ENCODE results near the gene HHAT.
A peak's percentile ranks its signal among the peaks of the same experiment; 100 is the strongest.

Gene HHAT

GRCh38 chr1:210691039-210691610, 362.4 kb downstream of the HHAT start:
- DNase-seq: no peak

- DNase-seq: peak; percentile 11 to 44 (median 30)
Measured at GRCh38 chr1:210692796-210693195, 364.1 kb downstream of the HHAT start.

- no peak for DNase-seq
Measured at GRCh38 chr1:210695026-210695425, 366.3 kb downstream of the HHAT start.

- no peak for DNase-seq
Measured at GRCh38 chr1:210696709-210697108, 368.0 kb downstream of the HHAT start.

GRCh38 chr1:210697185-210697584, 368.5 kb downstream of the HHAT start:
- no peak for DNase-seq

GRCh38 chr1:210698661-210699060, 370.0 kb downstream of the HHAT start:
- DNase-seq: no peak

GRCh38 chr1:210700083-210700482, 371.4 kb downstream of the HHAT start:
- DNase-seq: no peak

GRCh38 chr1:210700511-210700910, 371.8 kb downstream of the HHAT start:
- DNase-seq: no peak

- DNase-seq: no peak
Measured at GRCh38 chr1:210702506-210702905, 373.8 kb downstream of the HHAT start.

GRCh38 chr1:210703593-210703992, 374.9 kb downstream of the HHAT start:
- DNase-seq: no peak

GRCh38 chr1:210705086-210705485, 376.4 kb downstream of the HHAT start:
- no peak for DNase-seq

GRCh38 chr1:210706246-210706645, 377.5 kb downstream of the HHAT start:
- no peak for DNase-seq

GRCh38 chr1:210707300-210708240, 378.9 kb downstream of the HHAT start:
- DNase-seq: no peak

GRCh38 chr1:210709701-210710100, 381.0 kb downstream of the HHAT start:
- DNase-seq: peak in 3 of 4 experiments; percentile 25 to 74 (median 64)

- no peak for DNase-seq
Measured at GRCh38 chr1:210711825-210712612, 383.3 kb downstream of the HHAT start.

GRCh38 chr1:210715072-210715471, 386.4 kb downstream of the HHAT start:
- DNase-seq: peak; percentile 44 to 73 (median 67)

GRCh38 chr1:210722410-210723081, 393.8 kb downstream of the HHAT start:
- DNase-seq: no peak

GRCh38 chr1:210723646-210724045, 394.9 kb downstream of the HHAT start:
- no peak for DNase-seq

- no peak for DNase-seq
Measured at GRCh38 chr1:210724768-210725167, 396.1 kb downstream of the HHAT start.
